K562 (cell line): ENCODE data around the gene TCEANC. TPM values are rescaled to one million over a fixed set of nuclear protein-coding genes. Genes with fewer than 3 reads are reported as not detected.

Experiments used
- BCLAF1 ChIP-seq, 2 experiments: fragments of 450-650 bp in 1 of 2; IDR thresholded peaks; 2 replicates each; pipeline ENCODE4 v1.6.1; 2011 to 2017; ENCODE audit warnings: low read depth in 2 of 2, antibody characterized with exemption in 1 of 2, borderline replicate concordance in 1 of 2, low read length in 1 of 2, mild to moderate bottlenecking in 1 of 2, mixed read lengths in 1 of 2; ENCODE audit not compliant: control insufficient read depth in 1 of 2
- BRCA1 ChIP-seq, 2 experiments: fragments of 450-650 bp in 1 of 2; sonication (generic) in 1 of 2; formaldehyde crosslinking in 1 of 2; IDR thresholded peaks; 2 replicates each; pipeline versions ENCODE4 v1.5.0 to v1.6.1; 2017 to 2020; ENCODE audit warnings: mild to moderate bottlenecking in 1 of 2, missing genetic modification reagents in 1 of 2
- E2F3 ChIP-seq: fragments of 250-450 bp; sonication (Bioruptor Pico); IDR thresholded peaks from 2 replicates; pipeline ENCODE4 v1.4.0; 2020; ENCODE audit warnings: mild to moderate bottlenecking
- EZH2 ChIP-seq: IDR thresholded peaks from 2 replicates; pipeline ENCODE4 v1.6.1; 2012; ENCODE audit warnings: low read depth, mild to moderate bottlenecking, inconsistent platforms, low read length, borderline replicate concordance
- GATA2 ChIP-seq: sonication (generic); formaldehyde crosslinking; IDR thresholded peaks from 2 replicates; pipeline ENCODE4 v1.4.0; 2020; ENCODE audit warnings: mild to moderate bottlenecking, missing genetic modification reagents
- IFI16 ChIP-seq: fragments of 250-450 bp; sonication (Bioruptor Pico); IDR thresholded peaks from 2 replicates; pipeline ENCODE4 v2.1.2; 2022; ENCODE audit warnings: mild to moderate bottlenecking, inconsistent platforms
- IRF1 ChIP-seq: sonication (generic); formaldehyde crosslinking; IDR thresholded peaks from 2 replicates; pipeline ENCODE4 v1.8.0; 2022; ENCODE audit warnings: missing genetic modification reagents, mild to moderate bottlenecking, borderline replicate concordance
- JUNB ChIP-seq: fragments of 450-650 bp; formaldehyde crosslinking; conservative IDR thresholded peaks from 2 replicates; pipeline ENCODE4 v1.4.0; 2020; ENCODE audit warnings: mild to moderate bottlenecking
- MCM3 ChIP-seq: fragments of 450-650 bp; IDR thresholded peaks from 2 replicates; pipeline ENCODE4 v1.6.1; 2016
- MECOM ChIP-seq: fragments of 250-450 bp; sonication (Bioruptor Pico); IDR thresholded peaks from 2 replicates; pipeline ENCODE4 v1.8.0; 2022; ENCODE audit warnings: inconsistent platforms
- MLX ChIP-seq, 2 experiments: fragments of 450-650 bp in 1 of 2; sonication (generic) in 1 of 2; formaldehyde crosslinking; conservative IDR thresholded peaks; 2 replicates each; pipeline versions ENCODE4 v1.4.0 to v1.8.1; 2020 to 2022; ENCODE audit warnings: mild to moderate bottlenecking in 1 of 2, missing genetic modification reagents in 1 of 2
- MYC ChIP-seq, 2 experiments: fragments of 250-450 bp in 1 of 2; sonication (Bioruptor Pico) in 1 of 2; IDR thresholded peaks; 2 replicates each; pipeline versions ENCODE4 v1.5.1 to v1.6.1; 2012 to 2021; ENCODE audit warnings: low read depth in 2 of 2, borderline replicate concordance in 1 of 2, improper control_type of control experiment in 1 of 2, low read length in 1 of 2, mild to moderate bottlenecking in 1 of 2, moderate library complexity in 1 of 2
- NCOR1 ChIP-seq: fragments of 450-650 bp; IDR thresholded peaks from 2 replicates; pipeline ENCODE4 v1.6.1; 2016; ENCODE audit warnings: mild to moderate bottlenecking, moderate library complexity
- POLR2H ChIP-seq: IDR thresholded peaks from 2 replicates; pipeline ENCODE4 v1.6.1; 2016; ENCODE audit warnings: missing genetic modification characterization, low read depth, mild to moderate bottlenecking, control low read depth, missing compliant biosample characterization, moderate library complexity
- RCOR1 ChIP-seq, 2 experiments: IDR thresholded peaks; 2 replicates each; pipeline ENCODE4 v1.6.1; 2012; ENCODE audit warnings: low read depth in 2 of 2, low read length in 2 of 2, borderline replicate concordance in 1 of 2, improper control_type of control experiment in 1 of 2
- RHOXF2B ChIP-seq: fragments of 250-450 bp; sonication (Bioruptor Pico); conservative IDR thresholded peaks from 2 replicates; pipeline ENCODE4 v1.5.1; 2021
- SRF ChIP-seq, 2 experiments: fragments of 250-450, 450-650 bp in 1 of 2; sonication (Bioruptor Pico) in 1 of 2; sonication (generic) in 1 of 2; formaldehyde crosslinking; IDR thresholded peaks; 2 replicates each; pipeline versions ENCODE4 v1.5.0 to v1.5.1; 2020 to 2022; ENCODE audit warnings: mild to moderate bottlenecking in 1 of 2, missing genetic modification reagents in 1 of 2
- ZNF668 ChIP-seq: fragments of 250-450 bp; sonication (Bioruptor Pico); IDR thresholded peaks from 2 replicates; pipeline ENCODE4 v1.8.0; 2022; ENCODE audit warnings: mild to moderate bottlenecking, inconsistent platforms
- ZNF696 ChIP-seq: fragments of 250-450 bp; sonication (Bioruptor Pico); conservative IDR thresholded peaks from 2 replicates; pipeline ENCODE4 v1.4.0; 2020; ENCODE audit warnings: mild to moderate bottlenecking, moderate library complexity
- ZNF717 ChIP-seq: fragments of 250-450 bp; sonication (Bioruptor Pico); IDR thresholded peaks from 2 replicates; pipeline ENCODE4 v1.5.0; 2021
- ZNF75A ChIP-seq: fragments of 450-650 bp; formaldehyde crosslinking; IDR thresholded peaks from 2 replicates; pipeline ENCODE4 v1.4.0; 2020; ENCODE audit warnings: mild to moderate bottlenecking
- polyA plus RNA-seq, 8 experiments: library from polyadenylated mRNA; depleted of rRNA in 4 of 8; stranded (reverse) in 5 of 8; unstranded in 3 of 8; fragments of >200 nt; fragmentation: Nextera tagmentation in 2 of 8; fragmentation: Illumina TruSeq in 1 of 8; extraction: Ambion mirVana in 2 of 8; extraction: Trizol in 1 of 8; gene quantifications; 2 replicates each; pipeline versions ENCODE4 v1.2.1 to v1.2.3, GENCODE V29; 2011 to 2014; ENCODE audit warnings: inconsistent platforms in 1 of 8, missing spikeins in 1 of 8
- total RNA-seq, 7 experiments: library from RNA; depleted of rRNA in 6 of 7; stranded (reverse); fragments of >200 nt in 6 of 7; fragmentation: Illumina TruSeq in 2 of 7; extraction: Trizol in 2 of 7; gene quantifications; 2 replicates each; pipeline versions ENCODE4 v1.2.1 to v1.2.3, GENCODE V29; 2011 to 2021; ENCODE audit warnings: low replicate concordance in 1 of 7
- TF ChIP-seq, protein P1 (sequence below): fragments of 250-450 bp; sonication (Bioruptor Pico); IDR thresholded peaks from 2 replicates; pipeline ENCODE4 v1.9.0; 2021; ENCODE audit warnings: mild to moderate bottlenecking, inconsistent platforms

Gene TCEANC
- total and polyA plus RNA-seq, 9 of the 15 experiments (the other 6 are each of a cell fraction or from before 2014, with no cell fraction given): 1.2 to 2.8 (median 2.0) TPM

- TF ChIP-seq ZNF717 (no peak), SRF (CRISPR knock-in tag; IDR thresholded peaks at IDR 0.05) (no peak), RCOR1 (IDR thresholded peaks at IDR 0.05; ENCODE audit: borderline replicate concordance in 1 of 2, low read depth in 2 of 2, low read length in 2 of 2) (peak in 1 of 2 experiments; percentile 17; a peak in 1 of 4 replicates), POLR2H (tag) (no peak; the same call in 1 of the 2 replicates), BRCA1 (IDR thresholded peaks at IDR 0.05) (no peak), BRCA1 (CRISPR knock-in tag; IDR thresholded peaks at IDR 0.05) (no peak), ZNF75A (CRISPR knock-in tag) (no peak), MYC (IDR thresholded peaks at IDR 0.05; ENCODE audit: low read depth, low read length) (peak; percentile 37; the same call in 1 of the 2 replicates), MYC (CRISPR knock-in tag; IDR thresholded peaks at IDR 0.05; ENCODE audit: borderline replicate concordance, low read depth) (no peak), EZH2 (no peak), ZNF668 (CRISPR knock-in tag) (no peak), MECOM (CRISPR knock-in tag) (no peak), BCLAF1 (IDR thresholded peaks at IDR 0.05; ENCODE audit: borderline replicate concordance in 1 of 2, control insufficient read depth in 1 of 2, low read depth in 2 of 2, low read length in 1 of 2) (no peak), NCOR1 (0 out of 2 replicates have a peak, but pooled peaks have one; percentile 15), RHOXF2B (no peak), MLX (CRISPR knock-in tag; conservative IDR thresholded peaks at IDR 0.05) (no peak), IFI16 (CRISPR knock-in tag) (no peak), MCM3 (no peak), ZNF696 (no peak), IRF1 (CRISPR knock-in tag) (no peak), JUNB (CRISPR knock-in tag) (no peak), E2F3 (no peak), GATA2 (CRISPR knock-in tag) (0 out of 2 replicates have a peak, but pooled peaks have one; percentile 6)
- TF ChIP-seq, protein P1, sequence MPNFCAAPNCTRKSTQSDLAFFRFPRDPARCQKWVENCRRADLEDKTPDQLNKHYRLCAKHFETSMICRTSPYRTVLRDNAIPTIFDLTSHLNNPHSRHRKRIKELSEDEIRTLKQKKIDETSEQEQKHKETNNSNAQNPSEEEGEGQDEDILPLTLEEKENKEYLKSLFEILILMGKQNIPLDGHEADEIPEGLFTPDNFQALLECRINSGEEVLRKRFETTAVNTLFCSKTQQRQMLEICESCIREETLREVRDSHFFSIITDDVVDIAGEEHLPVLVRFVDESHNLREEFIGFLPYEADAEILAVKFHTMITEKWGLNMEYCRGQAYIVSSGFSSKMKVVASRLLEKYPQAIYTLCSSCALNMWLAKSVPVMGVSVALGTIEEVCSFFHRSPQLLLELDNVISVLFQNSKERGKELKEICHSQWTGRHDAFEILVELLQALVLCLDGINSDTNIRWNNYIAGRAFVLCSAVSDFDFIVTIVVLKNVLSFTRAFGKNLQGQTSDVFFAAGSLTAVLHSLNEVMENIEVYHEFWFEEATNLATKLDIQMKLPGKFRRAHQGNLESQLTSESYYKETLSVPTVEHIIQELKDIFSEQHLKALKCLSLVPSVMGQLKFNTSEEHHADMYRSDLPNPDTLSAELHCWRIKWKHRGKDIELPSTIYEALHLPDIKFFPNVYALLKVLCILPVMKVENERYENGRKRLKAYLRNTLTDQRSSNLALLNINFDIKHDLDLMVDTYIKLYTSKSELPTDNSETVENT (CRISPR knock-in tag): no peak
Measured at GRCh38 chrX:13669246-13669737, 16.4 kb downstream of the TCEANC start (continued).
